ENCODE measurements around the gene SSC5D.

Gene SSC5D

DNA sequence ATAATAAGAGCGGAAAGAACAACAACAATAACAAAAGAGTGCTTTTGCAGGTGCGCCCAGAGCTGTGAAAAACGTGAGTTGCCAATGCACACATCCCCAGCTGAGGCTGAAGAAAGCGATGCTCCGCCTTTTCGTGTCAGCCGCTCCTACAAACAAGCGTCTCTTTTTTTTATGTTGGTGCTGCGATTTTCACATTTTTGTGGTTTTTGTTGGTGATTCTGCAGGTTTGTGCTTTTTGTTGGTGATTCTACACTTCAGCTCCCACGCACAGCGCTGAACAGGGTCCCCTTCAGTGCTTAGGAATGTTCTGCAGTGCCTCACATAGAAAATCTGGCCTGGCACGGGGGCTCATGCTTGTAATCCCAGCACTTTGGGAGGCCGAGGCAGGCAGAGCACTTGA, 64.4 kb downstream of the SSC5D start:
- Histone ChIP-seq H2AFZ (ENCODE audit: low read length, unreplicated experiment) (peak overlapping the region; percentile 22), H3K79me2 (ENCODE audit: control insufficient read depth, insufficient read depth, low read length, unreplicated experiment) (no peaks in the 10 kb centered on the region), H3K27me3 (ENCODE audit: insufficient read depth, low read length) (no peaks in the 10 kb centered on the region), H3K4me1 (ENCODE audit: control insufficient read depth, insufficient read depth, low read length, unreplicated experiment) (peaks cover 26% of the 10 kb centered on the region), H3K27ac (ENCODE audit: low read depth, low read length) (0 out of 2 replicates have a peak overlapping the region, but pooled peaks have one; percentile 40), H3K4me3 (ENCODE audit: low read depth, low read length) (no peak overlapping the region), H3K36me3 (ENCODE audit: insufficient read depth, low read length) (no peaks in the 10 kb centered on the region)

DNA sequence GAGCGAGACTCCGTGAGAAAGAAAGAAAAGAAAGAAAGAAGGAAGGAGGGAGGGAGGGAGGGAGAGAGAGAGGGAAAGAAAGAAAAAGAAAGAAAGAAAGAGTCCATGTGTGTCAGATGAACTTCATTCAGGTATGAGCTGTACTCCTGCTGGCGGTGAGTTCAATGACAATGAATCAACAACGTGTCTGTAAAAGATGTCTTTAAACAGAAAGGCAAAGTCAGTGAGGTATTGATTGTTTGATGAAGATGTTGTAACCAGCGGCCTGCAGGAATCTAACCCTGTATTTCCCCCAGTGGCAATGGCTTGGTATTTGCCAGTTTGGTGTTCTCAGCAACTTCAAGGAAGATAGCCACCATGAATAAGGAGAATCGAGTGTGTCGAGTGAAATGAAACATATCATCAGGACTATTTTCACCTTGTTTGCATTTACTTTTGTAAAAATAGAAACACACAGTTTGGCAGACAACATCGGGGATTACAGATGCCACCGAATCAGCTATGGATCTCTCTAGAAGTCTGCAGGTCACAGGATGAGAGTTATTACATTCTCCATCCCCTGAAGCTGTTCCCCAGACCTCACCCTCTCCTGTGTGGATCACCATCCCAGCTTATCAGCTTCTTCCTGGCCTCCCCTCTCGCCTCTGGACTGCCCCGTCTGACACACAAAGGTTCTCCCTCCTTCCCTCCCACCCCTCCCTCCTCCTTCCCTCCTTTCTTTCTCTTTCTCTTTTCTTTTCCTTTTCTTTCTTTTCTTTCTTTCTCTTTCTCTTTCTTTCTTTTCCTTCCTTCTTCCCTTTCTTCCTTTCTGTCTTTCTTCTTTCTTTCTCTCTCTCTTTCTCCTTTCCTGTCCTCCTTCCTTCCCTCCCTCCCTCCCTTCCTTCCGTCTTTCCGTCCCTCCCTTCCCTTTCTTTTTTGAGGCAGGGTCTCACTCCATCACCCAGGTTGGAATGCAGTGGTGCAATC, 65.3 kb downstream of the SSC5D start:
- Histone ChIP-seq H3K4me3 (ENCODE audit: low read depth, low read length) (no peak overlapping the region), H2AFZ (ENCODE audit: low read length, unreplicated experiment) (no peak overlapping the region), H3K4me1 (ENCODE audit: control insufficient read depth, insufficient read depth, low read length, unreplicated experiment) (peaks cover 23% of the 10 kb centered on the region), H3K27ac (ENCODE audit: low read depth, low read length) (peak overlapping the region; percentile 40; the same call in 1 of the 2 replicates), H3K27me3 (ENCODE audit: insufficient read depth, low read length) (no peaks in the 10 kb centered on the region), H3K36me3 (ENCODE audit: insufficient read depth, low read length) (no peaks in the 10 kb centered on the region), H3K79me2 (ENCODE audit: control insufficient read depth, insufficient read depth, low read length, unreplicated experiment) (no peaks in the 10 kb centered on the region)

DNA sequence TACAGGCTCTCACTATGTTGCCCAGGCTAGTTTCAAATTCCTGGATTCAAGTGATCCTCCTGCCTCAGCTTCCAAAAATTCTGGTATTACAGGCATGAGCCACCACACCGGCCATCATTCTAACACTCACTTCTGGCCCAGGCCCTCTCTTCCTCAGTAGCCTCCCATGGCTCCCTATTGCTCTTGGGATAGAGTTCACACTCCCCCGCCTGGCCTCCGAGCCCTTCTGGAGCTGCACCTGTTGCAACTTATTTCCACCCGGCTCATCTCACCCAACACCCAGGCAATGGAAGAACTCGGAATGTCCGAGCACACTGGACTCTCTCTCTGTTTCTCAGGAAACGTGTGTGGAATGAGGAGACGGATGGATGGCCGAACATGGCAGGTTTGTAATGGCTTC, 66.1 kb downstream of the SSC5D start:
- Histone ChIP-seq H3K79me2 (ENCODE audit: control insufficient read depth, insufficient read depth, low read length, unreplicated experiment) (no peaks in the 10 kb centered on the region), H3K27me3 (ENCODE audit: insufficient read depth, low read length) (no peaks in the 10 kb centered on the region), H3K4me1 (ENCODE audit: control insufficient read depth, insufficient read depth, low read length, unreplicated experiment) (peaks cover 21% of the 10 kb centered on the region), H2AFZ (ENCODE audit: low read length, unreplicated experiment) (no peak overlapping the region), H3K36me3 (ENCODE audit: insufficient read depth, low read length) (no peaks in the 10 kb centered on the region), H3K27ac (ENCODE audit: low read depth, low read length) (no peak overlapping the region), H3K4me3 (ENCODE audit: low read depth, low read length) (no peak overlapping the region)

DNA sequence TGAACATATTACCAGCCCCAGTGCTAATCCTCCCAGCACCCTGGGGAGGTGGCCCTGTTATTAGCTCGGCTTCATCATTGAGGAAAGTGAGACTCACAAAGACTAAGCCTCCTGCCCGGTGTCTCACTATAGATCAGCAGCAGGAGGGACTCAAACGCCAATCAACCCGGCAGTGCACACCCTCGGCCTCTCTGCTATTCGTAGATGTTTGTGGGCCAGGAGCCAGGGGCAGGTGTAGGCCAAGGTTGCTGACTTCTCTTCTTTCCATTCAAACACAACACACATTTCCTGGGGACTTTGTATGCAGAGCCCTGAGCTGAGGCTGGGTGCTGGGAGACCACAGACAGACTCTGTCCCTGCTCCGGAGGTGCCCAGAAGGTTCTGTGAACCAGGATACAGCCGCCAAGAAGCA, 66.5 kb downstream of the SSC5D start:
- Histone ChIP-seq H3K4me3 (ENCODE audit: low read depth, low read length) (no peak overlapping the region), H3K27ac (ENCODE audit: low read depth, low read length) (no peak overlapping the region), H3K4me1 (ENCODE audit: control insufficient read depth, insufficient read depth, low read length, unreplicated experiment) (peaks cover 18% of the 10 kb centered on the region), H3K79me2 (ENCODE audit: control insufficient read depth, insufficient read depth, low read length, unreplicated experiment) (no peaks in the 10 kb centered on the region), H3K36me3 (ENCODE audit: insufficient read depth, low read length) (no peaks in the 10 kb centered on the region), H3K27me3 (ENCODE audit: insufficient read depth, low read length) (no peaks in the 10 kb centered on the region), H2AFZ (ENCODE audit: low read length, unreplicated experiment) (no peak overlapping the region)

DNA sequence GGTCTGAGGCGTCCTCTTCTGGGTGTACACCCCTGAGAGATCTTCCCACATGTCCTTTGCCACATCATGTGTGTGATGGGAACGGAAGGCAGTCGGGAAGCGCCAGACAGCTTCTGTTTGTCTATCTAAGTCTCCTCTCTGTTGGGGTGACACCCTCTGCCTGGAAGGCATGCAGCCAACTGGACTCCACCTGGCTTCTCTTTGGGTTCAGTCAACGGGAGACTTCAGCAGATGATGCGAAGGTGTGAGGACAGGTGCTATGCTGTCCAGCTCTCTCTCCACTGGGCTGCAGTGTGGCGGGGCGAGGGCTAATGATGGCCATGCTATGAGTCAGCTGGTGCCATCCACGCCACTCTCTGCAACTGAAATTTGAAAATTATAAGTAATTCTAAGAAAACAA, 71.4 kb downstream of the SSC5D start:
- Histone ChIP-seq H2AFZ (ENCODE audit: low read length, unreplicated experiment) (no peak overlapping the region), H3K36me3 (ENCODE audit: insufficient read depth, low read length) (no peaks in the 10 kb centered on the region), H3K4me3 (ENCODE audit: low read depth, low read length) (no peak overlapping the region), H3K4me1 (ENCODE audit: control insufficient read depth, insufficient read depth, low read length, unreplicated experiment) (no peaks in the 10 kb centered on the region), H3K79me2 (ENCODE audit: control insufficient read depth, insufficient read depth, low read length, unreplicated experiment) (no peaks in the 10 kb centered on the region), H3K27me3 (ENCODE audit: insufficient read depth, low read length) (no peaks in the 10 kb centered on the region), H3K27ac (ENCODE audit: low read depth, low read length) (no peak overlapping the region)

DNA sequence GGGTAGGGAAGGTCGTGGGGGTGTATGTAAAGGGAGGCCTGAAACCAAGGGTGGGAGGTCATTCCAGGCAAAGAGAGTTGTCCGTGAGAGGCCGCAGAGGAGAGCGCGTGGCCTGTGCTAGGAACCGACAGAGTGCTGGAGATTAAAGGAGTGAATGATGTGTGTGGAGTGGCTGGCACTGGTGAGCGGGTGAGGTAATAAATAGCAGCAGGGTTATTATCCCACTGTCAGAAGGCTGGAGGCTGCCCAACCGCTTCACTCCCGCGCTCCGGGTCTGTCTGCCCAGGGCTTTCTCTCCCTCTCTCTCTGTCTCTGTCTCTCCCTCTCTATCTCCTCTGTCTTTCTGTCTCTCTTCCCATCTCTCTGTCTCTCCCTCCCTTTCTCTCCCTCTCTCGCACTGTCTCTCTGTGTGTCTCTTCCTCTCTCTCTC, 75.0 kb downstream of the SSC5D start:
- H2AFZ ChIP-seq (ENCODE audit: low read length, unreplicated experiment), result no peak overlapping the region
- no peak overlapping the region for H3K27ac ChIP-seq (ENCODE audit: low read depth, low read length)
- H3K79me2 ChIP-seq (ENCODE audit: control insufficient read depth, insufficient read depth, low read length, unreplicated experiment), result no peaks in the 10 kb centered on the region
- H3K4me3 ChIP-seq (ENCODE audit: low read depth, low read length), result no peak overlapping the region
- H3K36me3 ChIP-seq (ENCODE audit: insufficient read depth, low read length), result no peaks in the 10 kb centered on the region
- no peaks in the 10 kb centered on the region for H3K4me1 ChIP-seq (ENCODE audit: control insufficient read depth, insufficient read depth, low read length, unreplicated experiment)
- H3K27me3 ChIP-seq (ENCODE audit: insufficient read depth, low read length), result no peaks in the 10 kb centered on the region

DNA sequence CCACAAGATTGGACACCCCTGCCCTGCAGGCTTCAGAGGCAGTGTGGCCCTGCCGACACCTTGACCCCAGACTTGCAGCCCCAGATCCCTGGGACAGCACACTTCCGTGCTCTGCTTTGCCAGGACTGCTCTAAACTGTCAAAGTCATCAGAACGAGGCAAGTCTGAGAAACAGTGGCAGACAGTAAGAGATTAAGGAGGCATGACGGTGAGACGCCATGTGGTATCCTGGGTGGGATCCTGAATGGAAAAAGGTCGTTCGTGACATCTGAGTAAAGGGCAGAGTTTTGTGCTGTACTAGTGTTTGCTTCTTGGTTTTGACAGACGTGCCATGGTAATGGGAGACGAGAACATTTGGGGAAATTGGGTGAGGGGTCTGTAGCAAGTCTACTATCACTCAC, 78.6 kb downstream of the SSC5D start:
- Histone ChIP-seq H3K36me3 (ENCODE audit: insufficient read depth, low read length) (no peaks in the 10 kb centered on the region), H3K4me1 (ENCODE audit: control insufficient read depth, insufficient read depth, low read length, unreplicated experiment) (no peaks in the 10 kb centered on the region), H2AFZ (ENCODE audit: low read length, unreplicated experiment) (no peak overlapping the region), H3K27ac (ENCODE audit: low read depth, low read length) (no peak overlapping the region), H3K4me3 (ENCODE audit: low read depth, low read length) (no peak overlapping the region), H3K79me2 (ENCODE audit: control insufficient read depth, insufficient read depth, low read length, unreplicated experiment) (no peaks in the 10 kb centered on the region), H3K27me3 (ENCODE audit: insufficient read depth, low read length) (no peaks in the 10 kb centered on the region)

DNA sequence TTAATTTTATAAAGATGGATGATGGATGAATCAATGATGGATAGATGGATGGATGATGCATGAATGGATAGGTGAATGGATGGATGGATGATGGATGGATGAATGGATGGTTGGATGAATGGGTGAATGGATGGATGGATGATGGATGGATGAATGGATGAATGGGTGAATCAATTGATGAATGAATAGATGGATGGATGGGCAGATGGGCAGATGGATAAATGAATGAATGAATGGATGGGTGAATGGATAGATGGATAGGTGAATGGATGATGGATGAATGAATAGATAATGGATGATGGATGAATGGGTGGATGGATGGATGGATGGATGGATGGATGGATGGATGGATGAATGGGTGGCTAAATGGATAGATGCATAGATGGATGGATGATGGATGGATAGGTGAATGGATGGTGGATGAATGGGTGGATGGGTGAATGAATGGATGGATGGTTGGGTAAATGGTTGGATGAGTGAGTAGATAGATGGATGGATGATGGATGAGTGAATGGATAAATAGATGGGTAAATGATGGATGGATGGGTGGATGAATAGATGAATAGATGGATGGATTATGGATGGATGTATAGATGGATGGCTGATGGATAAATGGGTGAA, 79.6 kb downstream of the SSC5D start:
- no peak overlapping the region for H3K4me3 ChIP-seq (ENCODE audit: low read depth, low read length)
- H3K36me3 ChIP-seq (ENCODE audit: insufficient read depth, low read length), result no peaks in the 10 kb centered on the region
- H3K79me2 ChIP-seq (ENCODE audit: control insufficient read depth, insufficient read depth, low read length, unreplicated experiment), result no peaks in the 10 kb centered on the region
- H3K27ac ChIP-seq (ENCODE audit: low read depth, low read length), result no peak overlapping the region
- no peaks in the 10 kb centered on the region for H3K4me1 ChIP-seq (ENCODE audit: control insufficient read depth, insufficient read depth, low read length, unreplicated experiment)
- no peaks in the 10 kb centered on the region for H3K27me3 ChIP-seq (ENCODE audit: insufficient read depth, low read length)
- H2AFZ ChIP-seq (ENCODE audit: low read length, unreplicated experiment), result no peak overlapping the region

Measured in ACC112 (cell line).